Right lobe of liver (tissue), 4 donors: ENCODE results near the gene GSG1L.

Experiments
- POLR2A ChIP-seq: fragments of 450-650 bp; IDR thresholded peaks from one replicate; pipeline ENCODE4 v1.6.1; 2017; ENCODE audit warnings: antibody characterized with exemption, mild to moderate bottlenecking
- TF ChIP-seq, protein P1 (sequence below), 4 donors: fragments of 200-600 bp in 3 of 4; fragments of 450-650 bp in 1 of 4; IDR thresholded peaks; one replicate each; pipeline versions ENCODE4 v1.5.1 to v1.8.0; 2016 to 2022; ENCODE audit warnings: antibody characterized with exemption in 4 of 4, mild to moderate bottlenecking in 2 of 4
- donor health status: DM: no; HTN: no; CAD: no.
- donor health status: DM: no; HTN: no; CAD: no.
- donor health status: DM: no; HTN: yes; CAD: no.

DNA sequence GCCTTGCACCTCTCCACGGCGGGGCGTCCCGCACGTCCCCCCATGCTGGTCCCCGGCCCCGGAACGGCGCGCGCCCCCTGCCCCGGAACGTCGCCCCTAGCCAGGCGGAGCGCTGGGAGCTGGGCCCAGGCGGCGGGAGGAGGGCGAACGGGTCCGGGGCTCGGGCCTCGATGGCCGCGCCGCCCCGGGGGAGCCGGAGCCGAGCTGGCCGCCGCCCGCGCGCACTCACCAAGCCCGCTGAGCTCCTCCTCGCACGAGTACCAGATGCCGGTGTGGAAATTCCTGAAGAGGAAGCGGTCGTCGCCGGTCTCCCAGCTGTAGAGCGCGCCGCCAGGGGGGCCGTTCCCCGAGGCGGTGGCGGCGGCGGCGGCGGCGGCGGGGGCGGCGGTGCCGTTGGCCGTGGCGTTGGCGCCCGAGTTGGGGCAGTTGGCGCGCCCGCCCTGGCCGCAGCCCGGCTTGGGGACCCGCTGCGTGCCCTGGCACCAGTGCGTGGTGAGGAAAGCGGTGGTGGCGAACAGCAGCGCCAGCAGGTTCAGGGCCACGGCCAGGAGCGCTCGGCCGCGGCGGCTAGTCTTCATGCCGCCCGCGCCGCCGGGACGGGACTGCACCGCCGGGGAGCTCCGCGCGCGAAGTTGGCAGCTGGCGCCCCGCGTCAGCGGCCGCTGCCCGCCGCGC, 530 bp downstream of the GSG1L start:
- TF ChIP-seq, protein P1, sequence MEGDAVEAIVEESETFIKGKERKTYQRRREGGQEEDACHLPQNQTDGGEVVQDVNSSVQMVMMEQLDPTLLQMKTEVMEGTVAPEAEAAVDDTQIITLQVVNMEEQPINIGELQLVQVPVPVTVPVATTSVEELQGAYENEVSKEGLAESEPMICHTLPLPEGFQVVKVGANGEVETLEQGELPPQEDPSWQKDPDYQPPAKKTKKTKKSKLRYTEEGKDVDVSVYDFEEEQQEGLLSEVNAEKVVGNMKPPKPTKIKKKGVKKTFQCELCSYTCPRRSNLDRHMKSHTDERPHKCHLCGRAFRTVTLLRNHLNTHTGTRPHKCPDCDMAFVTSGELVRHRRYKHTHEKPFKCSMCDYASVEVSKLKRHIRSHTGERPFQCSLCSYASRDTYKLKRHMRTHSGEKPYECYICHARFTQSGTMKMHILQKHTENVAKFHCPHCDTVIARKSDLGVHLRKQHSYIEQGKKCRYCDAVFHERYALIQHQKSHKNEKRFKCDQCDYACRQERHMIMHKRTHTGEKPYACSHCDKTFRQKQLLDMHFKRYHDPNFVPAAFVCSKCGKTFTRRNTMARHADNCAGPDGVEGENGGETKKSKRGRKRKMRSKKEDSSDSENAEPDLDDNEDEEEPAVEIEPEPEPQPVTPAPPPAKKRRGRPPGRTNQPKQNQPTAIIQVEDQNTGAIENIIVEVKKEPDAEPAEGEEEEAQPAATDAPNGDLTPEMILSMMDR (IDR thresholded peaks at IDR 0.05), result no peak
- TF ChIP-seq POLR2A, result no peak
